Thoracic aorta (tissue), 2 donors: ENCODE results near the gene EEF1B2. TPM values are rescaled to one million over a fixed set of nuclear protein-coding genes. Genes with fewer than 3 reads are reported as not detected.
"Not testable (repeated sequence)": the region's sequence is repeated elsewhere in the genome, so short reads cannot be mapped to it uniquely, and the experiment has no call there.

Experiments
- ATAC-seq: fragments of 150-250 bp; one replicate; pipeline ENCODE4 v1.8.0; 2017; ENCODE audit warnings: low read depth; ENCODE audit not compliant: insufficient number of reproducible peaks, low FRiP score
- DNase-seq: peaks from one replicate; pipeline ENCODE4 v3.0.0-alpha.2; 2020; ENCODE audit warnings: low spot score
- H3K27ac ChIP-seq, 2 donors: fragments of 200-600 bp; sonication (generic); 1 replicate in 1 of 2; 2 replicates in 1 of 2; pipeline ENCODE4 v1.5.1; 2016; ENCODE audit warnings: mild to moderate bottlenecking in 2 of 2, moderate library complexity in 2 of 2
- H3K27me3 ChIP-seq: fragments of 200-600 bp; sonication (generic); replicated peaks from 2 replicates; pipeline ENCODE4 v1.6.0; 2016; ENCODE audit warnings: mild to moderate bottlenecking; ENCODE audit not compliant: insufficient read depth
- H3K36me3 ChIP-seq: fragments of 200-600 bp; sonication (generic); one replicate; pipeline ENCODE4 v1.5.1; 2016
- H3K4me1 ChIP-seq, 2 donors: fragments of 200-600 bp; sonication (generic); 1 replicate in 1 of 2; 2 replicates in 1 of 2; pipeline versions ENCODE4 v1.5.1 to v1.6.0; 2016; ENCODE audit warnings: low read depth in 2 of 2, mild to moderate bottlenecking in 1 of 2; ENCODE audit not compliant: control insufficient read depth in 1 of 2
- H3K4me3 ChIP-seq: fragments of 200-600 bp; sonication (generic); 2 replicates; pipeline ENCODE4 v1.5.1; 2016; ENCODE audit warnings: mild to moderate bottlenecking
- H3K9me3 ChIP-seq: fragments of 200-600 bp; sonication (generic); 2 replicates; pipeline ENCODE4 v1.5.1; 2016
- CTCF ChIP-seq: fragments of 200-600 bp; sonication (generic); IDR thresholded peaks from one replicate; pipeline ENCODE4 v1.5.1; 2019; ENCODE audit warnings: antibody characterized with exemption
- total RNA-seq, 2 donors: library from RNA; depleted of rRNA; stranded (reverse); fragments of >200 nt; gene quantifications; one replicate each; pipeline versions ENCODE4 v1.1.0 to v1.2.3, GENCODE V29; 2016

Gene EEF1B2
- total RNA-seq, result 100 to 1,000 TPM; 123 to 215 TPM

- peak; percentile 87 for ATAC-seq
- peak within 1 kb of the TSS; percentile 80 to 97 for H3K27ac ChIP-seq
- H3K36me3 ChIP-seq, result peaks cover 12% of the 10 kb centered on the region
- H3K4me1 ChIP-seq, result peaks cover 18 to 26% of the 10 kb centered on the region in 2 donors
- peak; percentile 87 for DNase-seq
- H3K9me3 ChIP-seq, result no peaks in the 10 kb centered on the region
- TF ChIP-seq CTCF, result no peak
- H3K4me3 ChIP-seq, result peak within 1 kb of the TSS; percentile 93
- H3K27me3 ChIP-seq, result no peaks in the 10 kb centered on the region
Observed at GRCh38 chr2:206159346-206160124, at the start of gene EEF1B2, which contains the start of gene NDUFS1. Gene EEF1B2, plus strand, starts transcription at chr2:206159895. Its CDS starts 85 bp downstream, at chr2:206159980. Gene NDUFS1, minus strand, starts transcription at chr2:206159444. Its CDS starts 5,766 bp downstream, at chr2:206153678.

GRCh38 chr2:206112108-206112507 is 47.6 kb upstream of the EEF1B2 start:
- no peak for TF ChIP-seq CTCF
- DNase-seq (no peak), ATAC-seq (no peak)
- Histone ChIP-seq H3K27ac (no peak overlapping the region), H3K4me3 (no peak overlapping the region), H3K9me3 (no peaks in the 10 kb centered on the region), H3K4me1 (no peaks in the 10 kb centered on the region), H3K36me3 (peaks cover under 1% of the 10 kb centered on the region), H3K27me3 (no peaks in the 10 kb centered on the region)

- no peak for DNase-seq
- Histone ChIP-seq H3K4me3 (no peak overlapping the region), H3K27me3 (no peaks in the 10 kb centered on the region), H3K27ac (no peak overlapping the region), H3K36me3 (peaks cover 4% of the 10 kb centered on the region), H3K4me1 (no peaks in the 10 kb centered on the region), H3K9me3 (no peaks in the 10 kb centered on the region)
- ATAC-seq, result no peak
- TF ChIP-seq CTCF, result no peak
Observed at GRCh38 chr2:206112846-206113547, 46.7 kb upstream of the EEF1B2 start.

GRCh38 chr2:206115026-206115578 is 44.6 kb upstream of the EEF1B2 start:
- peaks cover 9% of the 10 kb centered on the region for H3K36me3 ChIP-seq
- H3K4me1 ChIP-seq, result no peaks in the 10 kb centered on the region
- no peak for TF ChIP-seq CTCF
- no peaks in the 10 kb centered on the region for H3K27me3 ChIP-seq
- H3K4me3 ChIP-seq, result no peak overlapping the region
- DNase-seq (no peak), ATAC-seq (no peak)
- no peaks in the 10 kb centered on the region for H3K9me3 ChIP-seq
- no peak overlapping the region for H3K27ac ChIP-seq

GRCh38 chr2:206116278-206116677 is 43.4 kb upstream of the EEF1B2 start:
- ATAC-seq (no peak), DNase-seq (no peak)
- H3K27ac ChIP-seq, result no peak overlapping the region
- H3K4me1 ChIP-seq, result no peaks in the 10 kb centered on the region
- TF ChIP-seq CTCF, result no peak
- peaks cover 19% of the 10 kb centered on the region for H3K36me3 ChIP-seq
- no peaks in the 10 kb centered on the region for H3K27me3 ChIP-seq
- H3K9me3 ChIP-seq, result no peaks in the 10 kb centered on the region
- H3K4me3 ChIP-seq, result no peak overlapping the region

GRCh38 chr2:206122569-206122968 is 37.1 kb upstream of the EEF1B2 start:
- not testable (repeated sequence) for ATAC-seq, H3K4me1 ChIP-seq, DNase-seq, H3K27me3 ChIP-seq, H3K9me3 ChIP-seq, H3K27ac ChIP-seq, H3K4me3 ChIP-seq
- peaks cover 44% of the 10 kb centered on the region for H3K36me3 ChIP-seq
